GM19238 (cell line): Measurements from ENCODE around the gene KCNIP2.
"Not testable (repeated sequence)": the region's sequence is repeated elsewhere in the genome, so short reads cannot be mapped to it uniquely, and the experiment has no call there.

Experiments used
- DNase-seq: peaks from one replicate; pipeline ENCODE4 v3.0.0; 2011; ENCODE audit warnings: low spot score; ENCODE audit not compliant: insufficient read length

KCNIP2 gene

GRCh38 chr10:101828766-101829551 lies 14.6 kb downstream of the KCNIP2 start:
- no peak for DNase-seq

- no peak for DNase-seq
These were observed 15.5 kb downstream of the KCNIP2 start for GRCh38 chr10:101827919-101828600.

DNA sequence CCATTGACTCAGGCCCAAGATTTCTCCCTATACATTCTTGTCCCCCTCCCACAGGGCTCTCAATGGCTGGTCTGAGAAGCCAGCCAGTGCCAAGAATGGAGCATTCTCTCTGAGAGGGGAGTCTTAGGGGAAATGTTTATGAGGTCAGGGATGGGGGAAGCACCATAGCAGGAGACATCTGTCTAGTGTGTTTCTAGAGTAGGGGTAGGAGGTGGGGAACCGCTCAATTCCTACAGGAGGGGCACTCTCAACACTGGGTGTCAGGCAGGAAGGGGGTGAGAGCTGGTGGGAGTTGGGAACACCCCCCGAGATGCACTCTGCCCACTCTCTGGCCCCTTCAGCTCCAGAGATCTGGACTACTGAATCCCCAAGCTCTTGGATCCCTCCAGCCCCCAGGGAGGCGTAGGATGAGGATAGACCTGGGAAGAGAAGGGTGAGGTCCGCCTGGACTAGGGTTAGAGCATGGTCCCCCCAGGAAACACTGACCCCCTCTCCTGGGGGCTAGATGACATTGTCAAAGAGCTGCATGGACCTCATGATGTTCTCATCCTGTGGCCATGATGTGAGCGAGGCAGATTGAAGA lies 16.7 kb downstream of the KCNIP2 start:
- no peak for DNase-seq

GRCh38 chr10:101824736-101825135 lies 18.9 kb downstream of the KCNIP2 start:
- no peak for DNase-seq

DNA sequence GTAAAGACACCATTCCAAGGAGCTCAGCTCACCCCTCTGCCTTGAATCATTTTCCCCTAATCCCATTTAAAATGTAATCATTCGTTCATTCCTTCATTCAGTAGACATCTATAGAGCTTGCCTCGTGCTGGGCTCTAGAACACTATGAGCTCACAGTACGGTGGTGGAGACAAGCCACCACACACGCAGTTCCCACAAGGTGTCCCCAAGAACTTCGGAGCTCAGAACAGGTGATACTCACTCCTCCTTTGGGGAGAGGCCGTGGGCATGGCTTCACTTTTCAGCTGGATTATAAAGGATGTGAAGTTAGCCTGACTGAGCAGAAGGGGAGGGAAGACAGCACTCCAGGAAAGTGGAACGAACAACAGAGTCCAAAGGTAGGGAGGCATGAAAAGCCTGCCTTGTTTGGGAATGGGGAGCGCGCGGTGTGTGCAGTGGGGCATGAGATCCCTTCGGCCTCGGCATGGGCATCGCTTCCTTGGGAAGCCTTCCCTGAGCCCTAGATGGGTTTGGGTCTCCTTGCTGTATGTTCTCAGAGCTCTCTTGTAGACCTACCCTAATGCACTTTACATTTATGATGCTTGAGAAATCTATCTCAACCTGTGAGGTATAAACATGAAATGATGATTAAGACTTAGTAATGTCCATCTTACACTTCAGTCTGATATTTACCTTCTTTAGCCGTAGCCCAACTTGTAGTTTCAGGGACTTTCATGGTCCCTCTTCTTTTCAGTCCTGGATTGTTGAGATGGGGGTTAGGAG lies 24.5 kb downstream of the KCNIP2 start:
- DNase-seq = no peak

DNA sequence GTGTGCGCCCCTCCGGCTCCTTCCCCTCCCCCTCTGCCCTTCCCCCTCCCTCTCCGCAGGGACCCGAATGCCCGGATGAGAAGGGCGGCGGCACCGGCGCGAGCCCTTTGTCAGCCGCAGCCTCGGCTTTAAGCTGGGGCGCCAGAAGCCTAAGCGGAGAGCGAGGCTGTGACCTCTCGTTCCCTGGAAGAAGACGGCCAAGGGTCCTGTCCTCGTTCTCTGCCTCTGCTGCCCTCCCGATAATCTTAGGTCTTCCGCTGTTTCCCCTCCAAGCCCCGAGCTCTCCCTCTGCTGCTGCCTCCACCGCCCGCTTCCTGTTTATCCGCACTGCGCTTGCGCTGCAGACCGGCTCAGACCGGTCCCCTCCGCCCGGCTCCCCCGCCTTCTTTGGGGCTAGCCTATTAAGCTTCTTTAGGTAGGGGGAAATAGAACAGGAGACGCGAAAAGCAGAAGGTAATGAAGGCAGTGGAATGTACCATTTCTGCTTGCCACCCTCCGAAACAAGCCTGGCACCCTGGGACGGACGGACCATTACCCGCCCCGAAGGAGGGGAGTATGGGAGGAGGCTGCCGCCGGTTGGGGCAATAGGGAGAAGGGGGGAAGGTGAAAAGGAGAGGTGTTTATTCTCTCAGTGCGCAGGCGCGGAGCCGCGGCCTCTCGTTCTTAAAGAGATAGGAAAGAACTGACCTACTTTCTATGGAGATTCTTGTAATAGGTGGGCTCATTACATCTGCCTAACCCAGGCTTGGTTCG lies 25.3 kb downstream of the KCNIP2 start, which contains the start of gene OGA:
Gene OGA, minus strand, starts transcription at position 326 of the 753 bp plus-strand sequence. CDS start 422 bp downstream, outside the sequence.
- DNase-seq = peak; percentile 87

- no peak for DNase-seq
These were observed 26.1 kb downstream of the KCNIP2 start for GRCh38 chr10:101817337-101818118.

GRCh38 chr10:101816913-101817336 lies 26.7 kb downstream of the KCNIP2 start:
- no peak for DNase-seq

GRCh38 chr10:101816376-101816775 lies 27.2 kb downstream of the KCNIP2 start:
- no peak for DNase-seq

- DNase-seq = no peak
These were observed 29.0 kb downstream of the KCNIP2 start for GRCh38 chr10:101814466-101815071.

DNA sequence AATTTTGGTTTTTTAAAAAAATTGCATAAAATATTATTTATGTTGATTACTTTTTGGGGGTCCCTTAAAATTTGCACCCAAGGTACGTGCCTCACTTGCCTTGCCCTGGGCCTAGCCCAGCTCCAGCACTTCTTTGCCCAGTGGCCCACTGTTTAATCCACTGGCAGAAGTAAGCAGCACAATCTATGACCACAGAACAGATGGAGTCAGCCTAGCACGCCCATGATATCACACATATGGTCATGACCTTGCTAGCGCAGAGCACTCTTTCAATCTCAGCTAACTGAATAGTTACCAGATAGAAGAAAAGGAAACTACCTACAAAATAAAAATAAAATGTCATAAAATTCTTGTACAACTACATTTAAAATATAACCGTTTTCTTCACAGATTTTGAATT lies 31.0 kb downstream of the KCNIP2 start:
- no peak for DNase-seq

- DNase-seq = no peak
These were observed 36.4 kb downstream of the KCNIP2 start for GRCh38 chr10:101807158-101807557.

GRCh38 chr10:101803511-101803910 lies 40.1 kb downstream of the KCNIP2 start:
- no peak for DNase-seq

- no peak for DNase-seq
These were observed 46.1 kb downstream of the KCNIP2 start for GRCh38 chr10:101797403-101798059.

GRCh38 chr10:101793526-101793925 lies 50.1 kb downstream of the KCNIP2 start:
- no peak for DNase-seq

GRCh38 chr10:101789686-101790085 lies 53.9 kb downstream of the KCNIP2 start:
- DNase-seq = no peak

DNA sequence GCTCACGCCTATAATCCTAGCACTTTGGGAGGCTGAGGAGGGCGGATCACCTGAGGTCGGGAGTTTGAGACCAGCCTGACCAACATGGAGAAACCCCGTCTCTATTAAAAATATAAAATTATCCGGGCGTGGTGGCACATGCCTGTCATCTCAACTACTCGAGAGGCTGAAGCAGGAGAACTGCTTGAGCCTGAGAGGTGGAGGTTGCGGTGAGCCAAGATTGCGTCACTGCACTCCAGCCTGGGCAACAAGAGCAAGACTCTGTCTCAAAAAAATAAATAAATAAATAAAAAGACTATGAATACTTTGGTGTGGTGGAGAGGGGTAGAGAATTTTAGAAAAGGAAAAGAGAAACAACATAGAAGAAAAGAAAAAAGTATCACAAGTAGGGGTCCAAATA lies 54.4 kb downstream of the KCNIP2 start:
- DNase-seq = not testable (repeated sequence)

DNA sequence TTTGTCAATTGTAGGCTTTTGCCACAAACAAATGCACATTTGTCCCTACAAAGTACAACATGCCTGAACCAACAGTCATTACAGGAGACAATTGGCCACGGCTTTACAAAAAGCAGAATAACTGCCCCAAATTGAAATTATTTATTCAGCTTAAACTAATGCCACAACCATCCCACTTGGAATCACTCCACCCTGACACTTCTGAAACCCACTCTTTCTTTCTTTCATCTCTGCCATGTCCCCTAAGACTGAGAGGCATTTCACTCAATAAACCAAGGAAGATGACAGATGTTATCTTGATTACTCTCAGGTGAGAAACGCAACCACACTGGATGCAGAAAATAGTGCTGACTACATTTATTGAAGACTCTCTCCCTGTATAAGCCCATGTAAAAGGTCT lies 57.8 kb downstream of the KCNIP2 start:
- DNase-seq = no peak

- DNase-seq = no peak
These were observed 59.0 kb downstream of the KCNIP2 start for GRCh38 chr10:101784558-101784957.
